B cell (primary cell): ENCODE results near the gene PPP1R3D.

ENCODE experiments used
- CTCF ChIP-seq: fragments of 200-600 bp; IDR thresholded peaks from one replicate; pipeline ENCODE4 v1.8.0; 2022; ENCODE audit warnings: antibody characterized with exemption, mild to moderate bottlenecking
- EZH2 ChIP-seq: IDR thresholded peaks from 2 replicates; pipeline ENCODE4 v1.6.1; 2012; ENCODE audit warnings: borderline replicate concordance, low read depth, mild to moderate bottlenecking, moderate library complexity, low read length; ENCODE audit not compliant: insufficient read depth, poor library complexity, severe bottlenecking

- no peak for TF ChIP-seq CTCF
- TF ChIP-seq EZH2, result no peak
Observed at GRCh38 chr20:59931511-59932312, 8.4 kb downstream of the PPP1R3D start.
